WTC11 (cell line): ENCODE measurements around the gene SPIRE1. TPM values are rescaled to one million over a fixed set of nuclear protein-coding genes. Genes with fewer than 3 reads are reported as not detected.

Experiments
- ARID4B ChIP-seq: sonication (generic); formaldehyde crosslinking; IDR thresholded peaks from 2 replicates; pipeline ENCODE4 v1.8.0; 2023; ENCODE audit warnings: missing genetic modification reagents, mild to moderate bottlenecking, borderline replicate concordance
- ATF1 ChIP-seq: sonication (generic); formaldehyde crosslinking; IDR thresholded peaks from 2 replicates; pipeline ENCODE4 v1.8.1; 2023; ENCODE audit warnings: mild to moderate bottlenecking, moderate library complexity, missing genetic modification reagents
- ATF3 ChIP-seq: sonication (generic); formaldehyde crosslinking; conservative IDR thresholded peaks from 2 replicates; pipeline ENCODE4 v1.8.1; 2022; ENCODE audit warnings: mild to moderate bottlenecking, missing genetic modification reagents
- ATF6 ChIP-seq: sonication (generic); formaldehyde crosslinking; IDR thresholded peaks from 2 replicates; pipeline ENCODE4 v1.8.1; 2023; ENCODE audit warnings: mild to moderate bottlenecking, missing genetic modification reagents
- E2F1 ChIP-seq: sonication (generic); formaldehyde crosslinking; IDR thresholded peaks from 2 replicates; pipeline ENCODE4 v1.8.0; 2022; ENCODE audit warnings: mild to moderate bottlenecking, missing genetic modification reagents
- GABPB1 ChIP-seq: sonication (generic); formaldehyde crosslinking; IDR thresholded peaks from 2 replicates; pipeline ENCODE4 v1.8.1; 2023; ENCODE audit warnings: mild to moderate bottlenecking, missing genetic modification reagents
- GTF2I ChIP-seq: fragments of 250-450 bp; sonication (Bioruptor Pico); conservative IDR thresholded peaks from 2 replicates; pipeline ENCODE4 v1.4.0; 2021; ENCODE audit warnings: mild to moderate bottlenecking
- IRF1 ChIP-seq: sonication (generic); formaldehyde crosslinking; IDR thresholded peaks from 2 replicates; pipeline ENCODE4 v1.8.0; 2023; ENCODE audit warnings: missing genetic modification reagents
- JUN ChIP-seq: sonication (generic); formaldehyde crosslinking; IDR thresholded peaks from 2 replicates; pipeline ENCODE4 v1.8.0; 2023; ENCODE audit warnings: mild to moderate bottlenecking, missing genetic modification reagents
- KAT7 ChIP-seq: sonication (generic); formaldehyde crosslinking; IDR thresholded peaks from 2 replicates; pipeline ENCODE4 v1.8.1; 2023; ENCODE audit warnings: missing genetic modification reagents, mild to moderate bottlenecking, borderline replicate concordance
- MXD4 ChIP-seq: fragments of 250-450 bp; sonication (Bioruptor Pico); IDR thresholded peaks from 2 replicates; pipeline ENCODE4 v1.8.0; 2021; ENCODE audit warnings: mild to moderate bottlenecking, moderate library complexity, borderline replicate concordance
- MYBL2 ChIP-seq: sonication (generic); formaldehyde crosslinking; IDR thresholded peaks from 2 replicates; pipeline ENCODE4 v1.8.1; 2023; ENCODE audit warnings: mild to moderate bottlenecking, moderate library complexity, missing genetic modification reagents
- NFATC4 ChIP-seq: fragments of 250-450 bp; sonication (Bioruptor Pico); IDR thresholded peaks from 2 replicates; pipeline ENCODE4 v1.9.0; 2021; ENCODE audit warnings: mild to moderate bottlenecking
- PRRX2 ChIP-seq: fragments of 250-450 bp; sonication (Bioruptor Pico); IDR thresholded peaks from 2 replicates; pipeline ENCODE4 v1.8.0; 2021; ENCODE audit warnings: mild to moderate bottlenecking
- RORB ChIP-seq: fragments of 250-450 bp; sonication (Bioruptor Pico); IDR thresholded peaks from 2 replicates; pipeline ENCODE4 v1.9.0; 2021; ENCODE audit warnings: mild to moderate bottlenecking
- TEAD1 ChIP-seq: sonication (generic); formaldehyde crosslinking; IDR thresholded peaks from 2 replicates; pipeline ENCODE4 v1.8.0; 2022; ENCODE audit warnings: mild to moderate bottlenecking, missing genetic modification reagents
- ZNF232 ChIP-seq: sonication (generic); formaldehyde crosslinking; IDR thresholded peaks from 2 replicates; pipeline ENCODE4 v1.8.0; 2022; ENCODE audit warnings: mild to moderate bottlenecking, missing genetic modification reagents
- ZNF281 ChIP-seq: sonication (generic); formaldehyde crosslinking; IDR thresholded peaks from 2 replicates; pipeline ENCODE4 v1.8.0; 2023; ENCODE audit warnings: mild to moderate bottlenecking, missing genetic modification reagents
- ZNF396 ChIP-seq: fragments of 250-450 bp; sonication (Bioruptor Pico); IDR thresholded peaks from 2 replicates; pipeline ENCODE4 v1.8.0; 2021; ENCODE audit warnings: mild to moderate bottlenecking, moderate library complexity, borderline replicate concordance
- ZNF423 ChIP-seq: fragments of 250-450 bp; sonication (Bioruptor Pico); IDR thresholded peaks from 2 replicates; pipeline ENCODE4 v2.1.2; 2022; ENCODE audit warnings: mild to moderate bottlenecking, moderate library complexity
- ZNF512 ChIP-seq: sonication (generic); formaldehyde crosslinking; IDR thresholded peaks from 2 replicates; pipeline ENCODE4 v1.8.1; 2022; ENCODE audit warnings: missing genetic modification reagents, borderline replicate concordance
- ZNF671 ChIP-seq: fragments of 250-450 bp; sonication (Bioruptor Pico); IDR thresholded peaks from 2 replicates; pipeline ENCODE4 v1.8.0; 2021; ENCODE audit warnings: mild to moderate bottlenecking
- ZSCAN18 ChIP-seq: fragments of 250-450 bp; sonication (Bioruptor Pico); IDR thresholded peaks from 2 replicates; pipeline ENCODE4 v2.1.2; 2022; ENCODE audit warnings: mild to moderate bottlenecking, moderate library complexity
- total RNA-seq: library from RNA; stranded (reverse); gene quantifications from 3 replicates; pipeline ENCODE4 v1.2.3, GENCODE V29; 2021

The SPIRE1 gene
- total RNA-seq, 1 experiment from 2014 or later, result 19.3 TPM

GRCh38 chr18:12657684-12658425 is at the start of gene SPIRE1 (continued):
- TF ChIP-seq ARID4B (CRISPR knock-in tag) (peak; percentile 64; the same call in 1 of the 2 replicates), JUN (CRISPR knock-in tag) (no peak), ATF6 (CRISPR knock-in tag) (no peak), MYBL2 (CRISPR knock-in tag) (no peak), ZNF512 (CRISPR knock-in tag) (no peak), MXD4 (CRISPR knock-in tag) (no peak), NFATC4 (CRISPR knock-in tag) (no peak), KAT7 (CRISPR knock-in tag) (0 out of 2 replicates have a peak, but pooled peaks have one; percentile 25), ZSCAN18 (no peak), ATF1 (no peak), GABPB1 (CRISPR knock-in tag) (no peak), ZNF423 (no peak), E2F1 (peak; percentile 78; the same call in 1 of the 2 replicates), TEAD1 (peak; percentile 69), IRF1 (CRISPR knock-in tag) (no peak), PRRX2 (no peak), ZNF232 (CRISPR knock-in tag) (peak; percentile 35; the same call in 1 of the 2 replicates), ZNF281 (peak; percentile 74; the same call in 1 of the 2 replicates), ZNF396 (CRISPR knock-in tag) (no peak), ATF3 (no peak), ZNF671 (no peak), RORB (CRISPR knock-in tag) (no peak), GTF2I (CRISPR knock-in tag) (no peak)
